Ovary (tissue), 9 donors: ENCODE data around the gene CAB39. TPM values are rescaled to one million over a fixed set of nuclear protein-coding genes. Genes with fewer than 3 reads are reported as not detected.
A peak's percentile ranks its signal among the peaks of the same experiment; 100 is the strongest.

ENCODE experiments used
- DNase-seq, 5 donors: peaks; one replicate each; pipeline ENCODE4 v3.0.0-alpha.2; 2019 to 2020
- H3K27ac ChIP-seq, 2 donors: fragments of 200-600 bp; one replicate each; pipeline versions ENCODE4 v1.5.1 to v1.8.0; 2019 to 2022
- H3K27me3 ChIP-seq: fragments of 200-600 bp; one replicate; pipeline ENCODE4 v1.8.0; 2022
- H3K36me3 ChIP-seq: fragments of 200-600 bp; sonication (generic); one replicate; pipeline ENCODE4 v1.5.1; 2019
- H3K4me1 ChIP-seq: one replicate; pipeline ENCODE4 v1.8.1; 2013; ENCODE audit warnings: mild to moderate bottlenecking, moderate library complexity; ENCODE audit not compliant: insufficient read depth
- H3K4me3 ChIP-seq: fragments of 200-600 bp; sonication (generic); one replicate; pipeline ENCODE4 v1.5.1; 2017
- H3K9me3 ChIP-seq, 2 donors: fragments of 200-600 bp in 1 of 2; sonication (generic) in 1 of 2; one replicate each; pipeline versions ENCODE4 v1.5.1 to v1.8.1; 2013 to 2019; ENCODE audit warnings: mild to moderate bottlenecking in 1 of 2, moderate library complexity in 1 of 2
- EP300 ChIP-seq: sonication (generic); formaldehyde crosslinking; IDR thresholded peaks from one replicate; pipeline ENCODE4 v1.6.1; 2017; ENCODE audit warnings: antibody characterized with exemption
- POLR2A ChIP-seq: fragments of 450-650 bp; IDR thresholded peaks from one replicate; pipeline ENCODE4 v1.6.1; 2017; ENCODE audit warnings: antibody characterized with exemption, mild to moderate bottlenecking, moderate library complexity
- WGBS, 3 donors: extraction: QIAGEN DNeasy Blood & Tissue Kit in 1 of 3; methylation state at CpG; one replicate each; pipeline versions ENCODE4 v1.1.5 to v1.1.7; 2013 to 2017; 5-methylcytosine and 5-hydroxymethylcytosine counted together
- intact Hi-C, 4 donors: fragments of 100-400 bp; cut with DNase I; formaldehyde crosslinking; loops; one replicate each; pipeline versions ENCODE4 v1.11.0 to v1.15.1; 2022 to 2023
- polyA plus RNA-seq, 2 donors: library from polyadenylated mRNA; stranded (reverse); fragments of 200-250 nt in 1 of 2; fragments of 350-450 nt in 1 of 2; fragmentation: Illumina TruSeq in 1 of 2; extraction: RNeasy Lipid Tissue Mini Kit (QIAGEN cat#74804) in 1 of 2; gene quantifications; one replicate each; pipeline ENCODE4 v1.2.3, GENCODE V29; 2013 to 2014
- total RNA-seq, 7 donors: library from RNA; depleted of rRNA in 2 of 7; stranded (reverse); fragments of >200 nt in 2 of 7; fragmentation: NEBNext Ultra II Directional in 3 of 7; extraction: Animal tissue kit (Norgen Biotek cat#: 25700) in 3 of 7; gene quantifications; one replicate each; pipeline versions ENCODE4 v1.1.0 to v1.2.4, GENCODE V29; 2016 to 2023
- TF ChIP-seq, protein P1 (sequence below), 3 donors: fragments of 450-650 bp in 2 of 3; fragments of 200-600 bp in 1 of 3; IDR thresholded peaks; one replicate each; pipeline versions ENCODE4 v1.5.1 to v1.8.0; 2016 to 2022; ENCODE audit warnings: antibody characterized with exemption in 3 of 3, mild to moderate bottlenecking in 1 of 3
- donor health status: DM: no; HTN: no; CAD: no; lungs with moderate emphysema.
- donor health status: DM: no; HTN: no; CAD: no.
- donor health status: Bipolar disorder and iron deficiency.
- donor health status: DM: yes; HTN: yes; CAD: no.
- donor health status: DM: no; HTN: no; CAD: no.
- donor health status: DM: yes; HTN: yes; CAD: no.

The CAB39 gene
- total and polyA plus RNA-seq, 9 donors: 24.8 to 64.4 (median 50.4) TPM

DNA sequence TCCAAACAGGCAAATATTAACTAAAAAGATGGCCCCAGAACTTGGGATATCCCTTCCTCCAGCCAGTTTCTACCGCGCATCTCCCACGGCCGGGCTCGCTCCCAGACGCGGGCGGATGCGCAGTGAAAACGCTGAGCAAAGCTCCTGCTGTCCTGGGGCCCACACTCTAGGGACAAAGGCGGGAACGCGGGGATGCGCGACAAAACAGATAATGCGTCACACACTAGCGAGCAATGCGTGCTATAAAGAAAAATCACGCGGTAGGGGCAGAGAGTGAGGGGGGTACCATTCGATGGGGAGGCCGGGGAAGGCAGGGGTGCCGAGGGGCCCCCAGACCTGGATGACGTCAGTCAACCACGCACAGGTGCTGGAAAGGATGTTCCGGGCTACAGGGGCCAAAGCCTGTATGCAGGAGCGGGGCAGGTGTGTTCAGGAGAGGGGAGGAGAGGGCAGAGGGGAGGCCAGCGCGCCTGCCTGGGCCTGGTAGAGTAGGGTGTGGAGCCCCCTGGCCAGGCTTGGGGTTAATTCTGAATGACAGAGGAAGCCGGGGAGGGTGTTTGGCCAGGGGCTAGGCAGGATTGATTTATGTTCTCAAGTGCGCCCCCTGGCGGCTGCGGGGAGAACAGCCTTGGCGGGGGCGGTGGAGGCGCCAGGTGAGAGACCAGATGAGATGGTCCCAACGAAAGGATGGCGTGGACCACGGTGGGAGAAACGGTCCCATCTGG lies 137.2 kb downstream of the CAB39 start:
- peaks cover 0 to 2% of the 10 kb centered on the region in 2 donors for H3K9me3 ChIP-seq
- no peaks in the 10 kb centered on the region for H3K27me3 ChIP-seq
- TF ChIP-seq POLR2A: no peak
- TF ChIP-seq EP300: no peak
- TF ChIP-seq, protein P1, sequence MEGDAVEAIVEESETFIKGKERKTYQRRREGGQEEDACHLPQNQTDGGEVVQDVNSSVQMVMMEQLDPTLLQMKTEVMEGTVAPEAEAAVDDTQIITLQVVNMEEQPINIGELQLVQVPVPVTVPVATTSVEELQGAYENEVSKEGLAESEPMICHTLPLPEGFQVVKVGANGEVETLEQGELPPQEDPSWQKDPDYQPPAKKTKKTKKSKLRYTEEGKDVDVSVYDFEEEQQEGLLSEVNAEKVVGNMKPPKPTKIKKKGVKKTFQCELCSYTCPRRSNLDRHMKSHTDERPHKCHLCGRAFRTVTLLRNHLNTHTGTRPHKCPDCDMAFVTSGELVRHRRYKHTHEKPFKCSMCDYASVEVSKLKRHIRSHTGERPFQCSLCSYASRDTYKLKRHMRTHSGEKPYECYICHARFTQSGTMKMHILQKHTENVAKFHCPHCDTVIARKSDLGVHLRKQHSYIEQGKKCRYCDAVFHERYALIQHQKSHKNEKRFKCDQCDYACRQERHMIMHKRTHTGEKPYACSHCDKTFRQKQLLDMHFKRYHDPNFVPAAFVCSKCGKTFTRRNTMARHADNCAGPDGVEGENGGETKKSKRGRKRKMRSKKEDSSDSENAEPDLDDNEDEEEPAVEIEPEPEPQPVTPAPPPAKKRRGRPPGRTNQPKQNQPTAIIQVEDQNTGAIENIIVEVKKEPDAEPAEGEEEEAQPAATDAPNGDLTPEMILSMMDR (IDR thresholded peaks at IDR 0.05): peak in 1 of 3 donors; percentile 7
- peak in 1 of 5 donors; percentile 26 for DNase-seq
- no peaks in the 10 kb centered on the region for H3K36me3 ChIP-seq
- no peak overlapping the region for H3K27ac ChIP-seq
- 65 to 69% (median 66%) methylated on average over 40 of the region's 40 CpGs for WGBS, 3 donors
- H3K4me1 ChIP-seq: no peaks in the 10 kb centered on the region
- H3K4me3 ChIP-seq: no peak overlapping the region
- intact Hi-C loops: loop anchor here in 1 of 4 donors (5.0 kb wide), 1 partner anchor 138 kb away; no protein-coding TSS in a partner anchor

GRCh38 chr2:230850358-230850658 lies 137.7 kb downstream of the CAB39 start:
- no peak overlapping the region for H3K27ac ChIP-seq
- intact Hi-C loops: no loop called here
- 70 to 77% (median 70%) methylated on average over 7 of the region's 7 CpGs for WGBS, 3 donors
- H3K27me3 ChIP-seq: no peaks in the 10 kb centered on the region
- H3K4me1 ChIP-seq: no peaks in the 10 kb centered on the region
- TF ChIP-seq POLR2A (no peak), EP300 (no peak)
- TF ChIP-seq, protein P1 (IDR thresholded peaks at IDR 0.05): no peak
- no peak overlapping the region for H3K4me3 ChIP-seq
- DNase-seq: no peak
- no peaks in the 10 kb centered on the region for H3K36me3 ChIP-seq
- peaks cover 0 to 2% of the 10 kb centered on the region in 2 donors for H3K9me3 ChIP-seq

GRCh38 chr2:230852113-230852512 lies 139.5 kb downstream of the CAB39 start:
- no peak overlapping the region for H3K4me3 ChIP-seq
- WGBS, 3 donors: 75 to 82% (median 76%) methylated on average over 4 of the region's 4 CpGs
- no peaks in the 10 kb centered on the region for H3K4me1 ChIP-seq
- no peak for TF ChIP-seq POLR2A
- no peak for TF ChIP-seq EP300
- TF ChIP-seq, protein P1 (IDR thresholded peaks at IDR 0.05): no peak
- H3K36me3 ChIP-seq: no peaks in the 10 kb centered on the region
- no peak overlapping the region for H3K27ac ChIP-seq
- intact Hi-C loops: no loop called here
- no peaks in the 10 kb centered on the region for H3K27me3 ChIP-seq
- H3K9me3 ChIP-seq: no peaks in the 10 kb centered on the region
- no peak for DNase-seq

GRCh38 chr2:230861552-230862255 lies 149.1 kb downstream of the CAB39 start:
- no peak overlapping the region for H3K4me3 ChIP-seq
- no peaks in the 10 kb centered on the region for H3K27me3 ChIP-seq
- 40 to 44% (median 41%) methylated on average over 13 of the region's 13 CpGs for WGBS, 3 donors
- intact Hi-C loops: no loop called here
- no peaks in the 10 kb centered on the region for H3K36me3 ChIP-seq
- H3K27ac ChIP-seq: no peak overlapping the region
- DNase-seq: no peak
- TF ChIP-seq EP300: no peak
- peaks cover 7% of the 10 kb centered on the region for H3K4me1 ChIP-seq
- H3K9me3 ChIP-seq: no peaks in the 10 kb centered on the region

- H3K27me3 ChIP-seq: no peaks in the 10 kb centered on the region
- H3K27ac ChIP-seq: no peak overlapping the region
- H3K9me3 ChIP-seq: no peaks in the 10 kb centered on the region
- no peak for DNase-seq
- TF ChIP-seq, protein P1 (IDR thresholded peaks at IDR 0.05): no peak
- TF ChIP-seq EP300: no peak
- TF ChIP-seq POLR2A: no peak
- intact Hi-C loops: no loop called here
- no peaks in the 10 kb centered on the region for H3K36me3 ChIP-seq
- H3K4me3 ChIP-seq: no peak overlapping the region
- peaks cover 7% of the 10 kb centered on the region for H3K4me1 ChIP-seq
- WGBS, 3 donors: 87 to 94% (median 89%) methylated on average over 5 of the region's 5 CpGs
Observed at GRCh38 chr2:230862292-230862691, 149.7 kb downstream of the CAB39 start.
